Loucy (cell line): Measurements from ENCODE around the gene TMEM233.

Experiments used
- EZH2phosphoT487 ChIP-seq: fragments of 200-600 bp; IDR thresholded peaks from 2 replicates; pipeline ENCODE4 v1.6.1; 2018; ENCODE audit warnings: antibody characterized with exemption, mild to moderate bottlenecking, moderate library complexity, borderline replicate concordance
- TF ChIP-seq, protein P1 (sequence below): fragments of 200-600 bp; sonication (generic); conservative IDR thresholded peaks from 2 replicates; pipeline ENCODE4 v1.5.1; 2014; ENCODE audit warnings: mild to moderate bottlenecking, antibody characterized with exemption, low read length

- TF ChIP-seq, protein P1, sequence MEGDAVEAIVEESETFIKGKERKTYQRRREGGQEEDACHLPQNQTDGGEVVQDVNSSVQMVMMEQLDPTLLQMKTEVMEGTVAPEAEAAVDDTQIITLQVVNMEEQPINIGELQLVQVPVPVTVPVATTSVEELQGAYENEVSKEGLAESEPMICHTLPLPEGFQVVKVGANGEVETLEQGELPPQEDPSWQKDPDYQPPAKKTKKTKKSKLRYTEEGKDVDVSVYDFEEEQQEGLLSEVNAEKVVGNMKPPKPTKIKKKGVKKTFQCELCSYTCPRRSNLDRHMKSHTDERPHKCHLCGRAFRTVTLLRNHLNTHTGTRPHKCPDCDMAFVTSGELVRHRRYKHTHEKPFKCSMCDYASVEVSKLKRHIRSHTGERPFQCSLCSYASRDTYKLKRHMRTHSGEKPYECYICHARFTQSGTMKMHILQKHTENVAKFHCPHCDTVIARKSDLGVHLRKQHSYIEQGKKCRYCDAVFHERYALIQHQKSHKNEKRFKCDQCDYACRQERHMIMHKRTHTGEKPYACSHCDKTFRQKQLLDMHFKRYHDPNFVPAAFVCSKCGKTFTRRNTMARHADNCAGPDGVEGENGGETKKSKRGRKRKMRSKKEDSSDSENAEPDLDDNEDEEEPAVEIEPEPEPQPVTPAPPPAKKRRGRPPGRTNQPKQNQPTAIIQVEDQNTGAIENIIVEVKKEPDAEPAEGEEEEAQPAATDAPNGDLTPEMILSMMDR, result no peak
- TF ChIP-seq EZH2phosphoT487, result no peak
Measured at GRCh38 chr12:119602734-119603094, 9.1 kb downstream of the TMEM233 start.
